Dermis blood vessel endothelial cell (primary cell): ENCODE data around the gene CEACAM16. TPM values are rescaled to one million over a fixed set of nuclear protein-coding genes. Genes with fewer than 3 reads are reported as not detected.
"Not testable (repeated sequence)": the region's sequence is repeated elsewhere in the genome, so short reads cannot be mapped to it uniquely, and the experiment has no call there.

ENCODE experiments used
- DNase-seq: peaks from one replicate; pipeline ENCODE4 v3.0.0; 2010
- total RNA-seq: library from RNA; depleted of rRNA; stranded (reverse); fragments of >200 nt; gene quantifications from 2 replicates; pipeline ENCODE4 v1.2.3, GENCODE V29; 2014

CEACAM16 gene
- total RNA-seq: 0.17 TPM in 1 of 2 replicates, not detected in the other

- no peak for DNase-seq
These were observed at the start of gene CEACAM16 for GRCh38 chr19:44698492-44699201. TSS of gene CEACAM16 (plus strand) at chr19:44699151. CDS start at chr19:44701457, 2,306 bp downstream.

GRCh38 chr19:44649578-44650145, 49.3 kb upstream of the CEACAM16 start:
- DNase-seq: no peak

- DNase-seq: no peak
These were observed 45.6 kb upstream of the CEACAM16 start for GRCh38 chr19:44653343-44653742.

- DNase-seq: peak; percentile 84
These were observed 44.8 kb upstream of the CEACAM16 start for GRCh38 chr19:44653977-44654774.

GRCh38 chr19:44657211-44657921, 41.6 kb upstream of the CEACAM16 start:
- peak; percentile 84 for DNase-seq

- DNase-seq: peak; percentile 49
These were observed 40.8 kb upstream of the CEACAM16 start for GRCh38 chr19:44658069-44658733.

GRCh38 chr19:44660081-44660480, 38.9 kb upstream of the CEACAM16 start:
- peak; percentile 28 for DNase-seq

- DNase-seq: no peak
These were observed 37.7 kb upstream of the CEACAM16 start for GRCh38 chr19:44661205-44661604.

GRCh38 chr19:44661904-44662303, 37.0 kb upstream of the CEACAM16 start:
- no peak for DNase-seq

GRCh38 chr19:44662691-44663385, 36.1 kb upstream of the CEACAM16 start:
- DNase-seq: no peak

GRCh38 chr19:44663996-44664395, 35.0 kb upstream of the CEACAM16 start:
- no peak for DNase-seq

- DNase-seq: no peak
These were observed 34.0 kb upstream of the CEACAM16 start for GRCh38 chr19:44664976-44665375.

GRCh38 chr19:44666852-44667556, 31.9 kb upstream of the CEACAM16 start:
- DNase-seq: no peak

GRCh38 chr19:44668985-44669764, 29.8 kb upstream of the CEACAM16 start:
- no peak for DNase-seq

- not testable (repeated sequence) for DNase-seq
These were observed 28.9 kb upstream of the CEACAM16 start for GRCh38 chr19:44670027-44670426.

GRCh38 chr19:44671400-44671799, 27.6 kb upstream of the CEACAM16 start, which contains the start of gene CEACAM19:
TSS of gene CEACAM19 (plus strand) at chr19:44671482. CDS start at chr19:44671932, 450 bp downstream.
- no peak for DNase-seq

- DNase-seq: no peak
These were observed 26.7 kb upstream of the CEACAM16 start for GRCh38 chr19:44672226-44672625.

GRCh38 chr19:44673510-44673909, 25.4 kb upstream of the CEACAM16 start:
- no peak for DNase-seq

- no peak for DNase-seq
These were observed 23.4 kb upstream of the CEACAM16 start for GRCh38 chr19:44675521-44675920.
